Loucy (cell line): ENCODE data around the gene TFCP2L1.

Source experiments
- CTCF ChIP-seq: fragments of 200-600 bp; sonication (generic); conservative IDR thresholded peaks from 2 replicates; pipeline ENCODE4 v1.5.1; 2014; ENCODE audit warnings: mild to moderate bottlenecking, antibody characterized with exemption, low read length
- EZH2phosphoT487 ChIP-seq: fragments of 200-600 bp; IDR thresholded peaks from 2 replicates; pipeline ENCODE4 v1.6.1; 2018; ENCODE audit warnings: antibody characterized with exemption, mild to moderate bottlenecking, moderate library complexity, borderline replicate concordance

- TF ChIP-seq CTCF (no peak), EZH2phosphoT487 (no peak)
Observed at GRCh38 chr2:121319941-121320340, 34.9 kb upstream of the TFCP2L1 start.
